K562 (cell line): ENCODE measurements around the gene TTC21A. TPM values are rescaled to one million over a fixed set of nuclear protein-coding genes. Genes with fewer than 3 reads are reported as not detected.
A peak's percentile ranks its signal among the peaks of the same experiment; 100 is the strongest.

ENCODE experiments used
- ARID2 ChIP-seq: fragments of 450-650 bp; IDR thresholded peaks from 2 replicates; pipeline ENCODE4 v1.6.1; 2017; ENCODE audit warnings: antibody characterized with exemption, mild to moderate bottlenecking
- EWSR1 ChIP-seq: fragments of 450-650 bp; IDR thresholded peaks from 2 replicates; pipeline ENCODE4 v1.6.1; 2018; ENCODE audit warnings: borderline replicate concordance, mild to moderate bottlenecking, low read depth, moderate library complexity; ENCODE audit not compliant: partially characterized antibody
- FOXM1 ChIP-seq, 2 experiments: fragments of 450-650 bp in 1 of 2; sonication (generic) in 1 of 2; formaldehyde crosslinking in 1 of 2; IDR thresholded peaks; 2 replicates each; pipeline versions ENCODE4 v1.6.1 to v1.9.0; 2017 to 2022; ENCODE audit warnings: low read depth in 2 of 2, mild to moderate bottlenecking in 2 of 2, missing genetic modification reagents in 1 of 2, moderate library complexity in 1 of 2
- GABPB1 ChIP-seq: sonication (generic); formaldehyde crosslinking; IDR thresholded peaks from 2 replicates; pipeline ENCODE4 v1.8.0; 2022; ENCODE audit warnings: mild to moderate bottlenecking, missing genetic modification reagents
- GATAD2A ChIP-seq: fragments of 450-650 bp; IDR thresholded peaks from 2 replicates; pipeline ENCODE4 v1.6.1; 2017
- IRF2 ChIP-seq: sonication (generic); formaldehyde crosslinking; IDR thresholded peaks from 2 replicates; pipeline ENCODE4 v1.8.1; 2022; ENCODE audit warnings: mild to moderate bottlenecking, missing genetic modification reagents
- MTF1 ChIP-seq: fragments of 250-450 bp; sonication (Bioruptor Pico); IDR thresholded peaks from 2 replicates; pipeline ENCODE4 v1.9.0; 2021; ENCODE audit warnings: moderate library complexity, mild to moderate bottlenecking, inconsistent platforms, borderline replicate concordance
- POLR2G ChIP-seq: fragments of 200-400 bp; formaldehyde crosslinking; IDR thresholded peaks from 2 replicates; pipeline ENCODE4 v1.6.1; 2017; ENCODE audit warnings: low read depth, mild to moderate bottlenecking, antibody characterized with exemption, low read length, moderate library complexity
- RAD51 ChIP-seq: fragments of 450-650 bp; IDR thresholded peaks from 2 replicates; pipeline ENCODE4 v1.7.1; 2016; ENCODE audit warnings: low read depth, mild to moderate bottlenecking, borderline replicate concordance
- RCOR1 ChIP-seq, 2 experiments: IDR thresholded peaks; 2 replicates each; pipeline ENCODE4 v1.6.1; 2012; ENCODE audit warnings: low read depth in 2 of 2, low read length in 2 of 2, borderline replicate concordance in 1 of 2, improper control_type of control experiment in 1 of 2
- SMC3 ChIP-seq: conservative IDR thresholded peaks from 2 replicates; pipeline ENCODE4 v1.6.1; 2011; ENCODE audit warnings: low read depth, low read length, improper control_type of control experiment; ENCODE audit not compliant: insufficient read depth
- SP2 ChIP-seq: IDR thresholded peaks from 2 replicates; pipeline ENCODE4 v1.6.1; 2011; ENCODE audit warnings: mild to moderate bottlenecking, low read depth, low read length, moderate library complexity; ENCODE audit not compliant: poor library complexity, severe bottlenecking; ENCODE audit errors: extremely low read depth
- TAF15 ChIP-seq: fragments of 200-400 bp; formaldehyde crosslinking; IDR thresholded peaks from 2 replicates; pipeline ENCODE4 v1.6.1; 2017; ENCODE audit warnings: mild to moderate bottlenecking, low read depth, low read length, moderate library complexity
- ZNF12 ChIP-seq: sonication (generic); formaldehyde crosslinking; IDR thresholded peaks from 2 replicates; pipeline ENCODE4 v1.4.0; 2020; ENCODE audit warnings: mild to moderate bottlenecking, missing genetic modification reagents
- ZNF212 ChIP-seq: fragments of 450-650 bp; formaldehyde crosslinking; IDR thresholded peaks from 2 replicates; pipeline ENCODE4 v1.4.0; 2020; ENCODE audit warnings: mild to moderate bottlenecking
- ZNF224 ChIP-seq: sonication (generic); formaldehyde crosslinking; IDR thresholded peaks from 2 replicates; pipeline ENCODE4 v1.8.0; 2022; ENCODE audit warnings: mild to moderate bottlenecking, missing genetic modification reagents
- ZNF311 ChIP-seq: fragments of 250-450 bp; sonication (Bioruptor Pico); IDR thresholded peaks from 2 replicates; pipeline ENCODE4 v1.4.0; 2020; ENCODE audit warnings: mild to moderate bottlenecking, moderate library complexity
- ZNF347 ChIP-seq: fragments of 450-650 bp; formaldehyde crosslinking; IDR thresholded peaks from 2 replicates; pipeline ENCODE4 v1.4.0; 2020; ENCODE audit warnings: low read depth, mild to moderate bottlenecking, moderate library complexity
- polyA plus RNA-seq, 8 experiments: library from polyadenylated mRNA; depleted of rRNA in 4 of 8; stranded (reverse) in 5 of 8; unstranded in 3 of 8; fragments of >200 nt; fragmentation: Nextera tagmentation in 2 of 8; fragmentation: Illumina TruSeq in 1 of 8; extraction: Ambion mirVana in 2 of 8; extraction: Trizol in 1 of 8; gene quantifications; 2 replicates each; pipeline versions ENCODE4 v1.2.1 to v1.2.3, GENCODE V29; 2011 to 2014; ENCODE audit warnings: inconsistent platforms in 1 of 8, missing spikeins in 1 of 8
- total RNA-seq, 7 experiments: library from RNA; depleted of rRNA in 6 of 7; stranded (reverse); fragments of >200 nt in 6 of 7; fragmentation: Illumina TruSeq in 2 of 7; extraction: Trizol in 2 of 7; gene quantifications; 2 replicates each; pipeline versions ENCODE4 v1.2.1 to v1.2.3, GENCODE V29; 2011 to 2021; ENCODE audit warnings: low replicate concordance in 1 of 7
- TF ChIP-seq, protein P1 (sequence below), 2 experiments: fragments of 450-650 bp in 1 of 2; sonication (generic) in 1 of 2; formaldehyde crosslinking in 1 of 2; IDR thresholded peaks in 1 of 2; conservative IDR thresholded peaks in 1 of 2; 2 replicates each; pipeline versions ENCODE4 v1.6.1 to v1.8.1; 2016 to 2023; ENCODE audit warnings: mild to moderate bottlenecking in 2 of 2, moderate library complexity in 2 of 2, inconsistent platforms in 1 of 2, missing genetic modification reagents in 1 of 2
- TF ChIP-seq, protein P2 (sequence below), 2 experiments: IDR thresholded peaks in 1 of 2; conservative IDR thresholded peaks in 1 of 2; 2 replicates each; pipeline ENCODE4 v1.6.1; 2016; ENCODE audit warnings: low read depth in 2 of 2, mild to moderate bottlenecking in 1 of 2, missing compliant biosample characterization in 1 of 2, missing genetic modification characterization in 1 of 2, moderate library complexity in 1 of 2
- TF ChIP-seq, protein P3 (sequence below), 3 experiments: fragments of 200-800 bp in 1 of 3; sonication (Bioruptor generic) in 1 of 3; sonication (generic) in 1 of 3; formaldehyde crosslinking in 1 of 3; IDR thresholded peaks; 2 replicates each; pipeline versions ENCODE4 v1.6.1 to v1.8.0; 2016 to 2022; ENCODE audit warnings: mild to moderate bottlenecking in 2 of 3, missing compliant biosample characterization in 2 of 3, missing genetic modification characterization in 2 of 3, missing genetic modification reagents in 1 of 3

The TTC21A gene
- total and polyA plus RNA-seq, 9 of the 15 experiments (the other 6 are each of a cell fraction or from before 2014, with no cell fraction given), result 0.22 to 1.4 (median 0.70) TPM

DNA sequence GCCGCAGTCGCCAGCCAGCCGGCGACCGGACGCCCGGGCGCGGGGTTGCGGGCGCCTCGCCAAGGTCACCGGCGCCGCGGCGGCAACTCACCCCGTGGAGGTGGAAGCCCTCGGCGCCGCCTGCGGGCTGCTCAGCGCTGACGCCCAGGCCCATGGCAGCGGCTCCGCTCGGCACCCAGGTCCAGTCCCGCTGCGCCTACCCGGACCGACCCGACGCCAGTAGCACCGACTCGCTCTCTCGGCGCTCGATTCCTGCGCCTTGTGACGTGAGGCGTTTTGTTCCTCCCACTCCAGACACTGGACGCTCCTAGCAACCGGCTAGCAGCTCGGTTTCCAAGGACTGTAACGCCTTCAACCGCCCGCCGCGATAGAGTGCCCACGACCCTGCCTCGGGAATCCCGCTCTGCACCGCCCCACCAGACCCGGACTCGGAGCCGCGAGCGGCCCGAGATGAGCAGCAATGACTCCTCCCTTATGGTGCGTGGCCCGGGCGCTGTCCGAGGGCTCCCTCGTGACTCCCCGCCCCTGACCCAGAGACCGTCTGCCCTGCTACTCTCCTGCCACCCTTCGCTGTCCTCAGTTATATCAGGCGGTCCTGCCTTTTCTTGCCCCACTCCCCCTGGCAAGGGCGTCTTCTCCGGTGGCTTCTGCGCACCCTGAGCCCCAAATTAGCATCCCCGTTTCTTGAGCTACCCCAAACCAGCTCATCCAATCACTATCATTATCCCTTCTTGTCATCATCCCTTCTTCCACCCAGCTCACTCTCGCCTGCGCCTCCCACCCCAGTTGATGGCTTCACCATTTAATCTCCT is at the start of gene TTC21A, which contains the start of gene GORASP1 (continued):
- TF ChIP-seq POLR2G (peak; percentile 87), SP2 (no peak), MTF1 (CRISPR knock-in tag) (no peak), FOXM1 (IDR thresholded peaks at IDR 0.05; ENCODE audit: low read depth) (no peak), FOXM1 (CRISPR knock-in tag; IDR thresholded peaks at IDR 0.05; ENCODE audit: low read depth) (no peak), RAD51 (peak; percentile 48; the same call in 1 of the 2 replicates), RCOR1 (IDR thresholded peaks at IDR 0.05; ENCODE audit: borderline replicate concordance in 1 of 2, low read depth in 2 of 2, low read length in 2 of 2) (peak in 1 of 2 experiments; percentile 53; a peak in 2 of 4 replicates), ZNF311 (no peak), ZNF224 (CRISPR knock-in tag) (no peak), SMC3 (no peak), IRF2 (CRISPR knock-in tag) (no peak), ZNF12 (CRISPR knock-in tag) (no peak), GABPB1 (CRISPR knock-in tag) (peak; percentile 71), ZNF347 (CRISPR knock-in tag) (no peak), GATAD2A (no peak), EWSR1 (no peak), ZNF212 (no peak), ARID2 (no peak; the same call in 1 of the 2 replicates), TAF15 (no peak)
- TF ChIP-seq, protein P1, sequence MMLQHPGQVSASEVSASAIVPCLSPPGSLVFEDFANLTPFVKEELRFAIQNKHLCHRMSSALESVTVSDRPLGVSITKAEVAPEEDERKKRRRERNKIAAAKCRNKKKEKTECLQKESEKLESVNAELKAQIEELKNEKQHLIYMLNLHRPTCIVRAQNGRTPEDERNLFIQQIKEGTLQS (IDR thresholded peaks at IDR 0.05), result no peak
- TF ChIP-seq, protein P1 (CRISPR knock-in tag; conservative IDR thresholded peaks at IDR 0.05), result no peak
- TF ChIP-seq, protein P2, sequence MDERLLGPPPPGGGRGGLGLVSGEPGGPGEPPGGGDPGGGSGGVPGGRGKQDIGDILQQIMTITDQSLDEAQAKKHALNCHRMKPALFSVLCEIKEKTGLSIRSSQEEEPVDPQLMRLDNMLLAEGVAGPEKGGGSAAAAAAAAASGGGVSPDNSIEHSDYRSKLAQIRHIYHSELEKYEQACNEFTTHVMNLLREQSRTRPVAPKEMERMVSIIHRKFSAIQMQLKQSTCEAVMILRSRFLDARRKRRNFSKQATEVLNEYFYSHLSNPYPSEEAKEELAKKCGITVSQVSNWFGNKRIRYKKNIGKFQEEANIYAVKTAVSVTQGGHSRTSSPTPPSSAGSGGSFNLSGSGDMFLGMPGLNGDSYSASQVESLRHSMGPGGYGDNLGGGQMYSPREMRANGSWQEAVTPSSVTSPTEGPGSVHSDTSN (CRISPR knock-in tag; IDR thresholded peaks at IDR 0.05; ENCODE audit: low read depth), result no peak
- TF ChIP-seq, protein P2 (tag; conservative IDR thresholded peaks at IDR 0.05; ENCODE audit: low read depth), result no peak
- TF ChIP-seq, protein P3, sequence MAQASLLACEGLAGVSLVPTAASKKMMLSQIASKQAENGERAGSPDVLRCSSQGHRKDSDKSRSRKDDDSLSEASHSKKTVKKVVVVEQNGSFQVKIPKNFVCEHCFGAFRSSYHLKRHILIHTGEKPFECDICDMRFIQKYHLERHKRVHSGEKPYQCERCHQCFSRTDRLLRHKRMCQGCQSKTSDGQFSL (CRISPR knock-in tag; IDR thresholded peaks at IDR 0.05), result no peak
- TF ChIP-seq, protein P3 (tag; IDR thresholded peaks at IDR 0.05), result no peak
